HCT116 (cell line): ENCODE results near the gene HGFAC.

ENCODE experiments used
- EZH2 ChIP-seq: fragments of 200-600 bp; sonication (generic); IDR thresholded peaks from 2 replicates; pipeline ENCODE4 v1.6.1; 2017; ENCODE audit warnings: antibody characterized with exemption, mixed run types
- EZH2phosphoT487 ChIP-seq: fragments of 200-600 bp; IDR thresholded peaks from 2 replicates; pipeline ENCODE4 v1.6.1; 2018; ENCODE audit warnings: antibody characterized with exemption, borderline replicate concordance
- POLR2AphosphoS5 ChIP-seq: IDR thresholded peaks from 2 replicates; pipeline ENCODE4 v1.6.1; 2011; ENCODE audit warnings: mild to moderate bottlenecking, low read depth, low read length, moderate library complexity

- TF ChIP-seq POLR2AphosphoS5 = no peak
- no peak for TF ChIP-seq EZH2phosphoT487
- no peak for TF ChIP-seq EZH2
Observed at GRCh38 chr4:3458371-3458770, 16.6 kb downstream of the HGFAC start.
